NCI-H187 (cell line): ENCODE results near the gene PDE8B.

Source experiments
- DNase-seq, 2 experiments: peaks; one replicate each; lab custom pipeline; 2025; lab: John Stamatoyannopoulos, UW

Gene PDE8B

DNA sequence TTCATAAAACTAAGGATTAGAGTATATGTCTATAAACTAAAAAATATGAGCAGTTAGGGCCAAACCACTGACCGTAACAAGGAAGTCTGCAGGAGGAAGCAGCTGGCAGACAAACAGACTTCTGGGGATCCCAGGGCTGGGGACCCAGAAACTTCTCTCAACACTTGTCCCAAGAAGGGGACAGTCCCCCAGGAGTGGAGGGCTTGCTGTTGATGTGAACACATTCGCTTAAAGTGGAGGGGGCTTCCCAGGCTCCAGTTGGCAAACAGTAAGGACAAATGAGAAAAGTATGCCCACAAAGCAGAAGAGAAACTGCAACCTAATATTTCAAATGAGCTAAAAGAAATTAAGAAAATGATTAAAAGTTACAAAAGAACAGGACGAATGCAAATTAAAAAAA lies 83.7 kb downstream of the PDE8B start:
- DNase-seq: no peak

DNA sequence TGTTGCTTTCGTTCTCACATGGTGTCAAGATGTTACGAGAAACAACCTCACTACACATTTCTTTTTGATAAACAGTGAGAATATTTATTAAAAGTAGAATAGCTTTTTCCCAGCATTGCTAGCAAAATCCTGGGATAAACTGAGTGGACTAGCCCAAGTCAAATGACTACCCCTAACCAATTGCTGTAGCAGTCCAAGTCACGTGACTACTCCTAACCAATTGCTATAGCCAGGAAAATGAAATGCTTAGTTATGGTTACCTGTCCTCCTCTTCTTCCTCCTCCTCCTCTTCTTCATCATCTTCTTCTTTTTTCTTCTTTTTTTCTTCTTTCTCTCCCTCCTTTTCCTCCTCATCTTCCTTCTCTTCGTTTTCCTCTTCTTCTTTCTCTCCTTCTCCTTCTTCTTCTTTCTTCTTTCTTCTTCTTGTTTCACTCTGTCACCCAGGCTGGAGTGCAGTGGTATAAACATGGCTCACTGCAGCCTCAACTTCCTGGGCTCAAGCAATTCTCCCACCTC lies 85.4 kb downstream of the PDE8B start:
- no peak for DNase-seq

DNA sequence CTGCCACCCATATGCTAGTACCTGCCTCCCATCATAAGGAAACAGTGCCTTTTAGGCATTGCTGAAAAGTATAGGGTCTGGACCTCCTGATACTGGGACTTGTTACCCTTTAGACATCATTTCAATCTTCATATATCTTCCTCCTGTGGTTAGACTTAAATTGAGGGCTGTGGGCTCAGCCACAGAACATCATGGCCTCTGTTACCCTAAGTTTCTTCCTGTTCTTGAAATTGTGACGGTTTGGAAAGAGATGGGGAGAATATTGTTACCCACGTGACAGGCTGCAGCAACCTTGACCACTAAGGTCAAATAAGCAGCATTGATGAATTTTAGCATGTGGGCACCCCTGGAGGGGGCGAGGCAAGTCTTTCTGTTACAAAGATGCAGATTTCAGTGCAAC lies 87.7 kb downstream of the PDE8B start:
- no peak for DNase-seq

DNA sequence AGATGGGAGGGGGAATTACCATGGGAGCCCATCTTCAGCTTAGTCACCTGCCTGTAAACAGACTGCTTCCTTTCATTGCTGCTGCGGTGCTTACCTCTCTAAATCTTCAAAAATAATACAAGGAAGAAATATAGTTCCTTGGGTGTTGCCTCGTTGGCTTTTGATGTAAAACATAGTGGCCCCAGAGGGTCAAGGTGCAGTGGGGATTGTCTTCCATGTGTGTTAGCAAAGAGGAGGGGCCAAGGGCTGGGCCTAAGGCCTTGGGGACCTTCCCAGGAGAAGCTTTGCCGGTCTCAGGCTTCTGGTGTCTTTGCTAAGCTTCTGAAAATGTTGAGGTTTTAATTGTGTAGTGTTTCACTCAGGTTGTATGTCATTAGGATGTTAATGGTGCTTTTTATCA lies 90.0 kb downstream of the PDE8B start:
- DNase-seq: no peak

DNA sequence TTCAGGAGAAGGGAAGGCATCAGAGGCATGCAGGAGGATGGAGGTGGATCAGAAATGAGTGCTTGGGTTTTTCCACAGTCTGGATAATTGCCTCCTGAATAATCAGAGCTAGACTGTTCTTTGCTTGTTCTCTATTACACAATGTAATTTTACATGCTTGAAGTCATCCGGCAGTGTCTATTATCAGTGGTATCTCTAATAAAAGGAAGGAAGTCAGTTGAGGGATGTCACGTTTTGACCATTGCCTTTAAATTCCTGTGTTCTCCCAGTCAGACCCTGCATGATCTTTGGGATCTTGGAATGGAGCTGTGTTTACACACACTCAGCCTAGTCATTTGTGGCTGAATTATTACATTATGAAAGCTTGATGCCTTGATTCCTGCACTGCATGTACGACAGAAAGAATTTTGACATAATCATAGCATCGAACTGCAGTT lies 91.0 kb downstream of the PDE8B start:
- DNase-seq: no peak

DNA sequence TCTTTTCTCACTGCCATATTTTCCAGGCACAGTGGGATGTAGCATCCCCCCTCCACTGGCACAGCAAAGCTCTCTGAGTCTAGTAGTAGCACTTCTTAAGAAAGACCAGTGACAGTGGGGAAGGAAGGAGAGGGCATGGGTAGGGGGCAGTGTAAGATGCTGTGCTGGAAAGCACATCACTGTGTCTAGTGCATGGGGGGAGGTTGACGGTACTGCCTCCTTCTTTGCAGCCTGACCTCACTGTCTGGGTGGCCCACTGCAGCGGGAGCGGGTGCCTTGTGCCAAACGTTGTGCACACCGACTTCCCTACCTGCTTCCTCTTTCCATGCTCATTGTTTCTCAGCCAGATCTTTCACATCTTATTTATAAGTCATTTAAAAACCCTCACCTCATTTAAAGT lies 91.8 kb downstream of the PDE8B start:
- DNase-seq: no peak

DNA sequence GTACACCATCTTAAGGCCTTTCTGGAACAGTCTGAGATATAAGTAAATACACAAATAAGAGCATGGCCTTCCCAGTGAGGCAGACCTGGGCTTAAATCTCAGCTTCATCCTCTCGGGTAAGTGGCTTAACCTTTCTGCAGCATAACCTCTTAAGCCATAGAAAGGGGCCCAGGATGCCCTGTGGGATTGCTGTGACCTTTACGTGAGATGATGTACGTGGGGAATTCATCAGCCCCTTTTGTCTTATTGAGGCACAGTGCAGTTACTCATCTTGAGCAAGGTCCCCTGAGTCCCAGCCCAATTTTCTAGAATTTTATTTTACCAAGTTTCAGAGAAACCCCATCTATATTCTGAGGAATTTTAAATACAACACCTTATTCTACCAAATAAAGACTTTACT lies 92.2 kb downstream of the PDE8B start:
- DNase-seq: no peak

DNA sequence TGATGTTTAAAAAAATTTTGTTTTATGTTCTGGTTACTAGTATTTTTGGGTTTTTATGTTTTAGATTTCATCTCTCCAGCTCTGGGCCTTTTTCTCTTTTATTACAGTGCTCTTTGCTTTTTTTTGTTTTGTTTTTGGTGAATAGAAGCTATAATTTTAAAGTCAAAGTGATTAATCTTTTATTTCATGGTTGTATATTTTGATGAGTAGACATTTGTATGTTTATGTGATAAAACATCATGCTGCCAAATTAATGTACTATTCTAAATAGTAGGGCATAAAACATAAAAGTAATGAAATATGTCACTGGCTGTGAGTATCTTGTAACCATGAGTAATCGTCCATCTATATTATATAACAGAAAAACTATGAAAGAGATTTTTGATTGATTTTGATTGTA lies 93.9 kb downstream of the PDE8B start:
- no peak for DNase-seq

DNA sequence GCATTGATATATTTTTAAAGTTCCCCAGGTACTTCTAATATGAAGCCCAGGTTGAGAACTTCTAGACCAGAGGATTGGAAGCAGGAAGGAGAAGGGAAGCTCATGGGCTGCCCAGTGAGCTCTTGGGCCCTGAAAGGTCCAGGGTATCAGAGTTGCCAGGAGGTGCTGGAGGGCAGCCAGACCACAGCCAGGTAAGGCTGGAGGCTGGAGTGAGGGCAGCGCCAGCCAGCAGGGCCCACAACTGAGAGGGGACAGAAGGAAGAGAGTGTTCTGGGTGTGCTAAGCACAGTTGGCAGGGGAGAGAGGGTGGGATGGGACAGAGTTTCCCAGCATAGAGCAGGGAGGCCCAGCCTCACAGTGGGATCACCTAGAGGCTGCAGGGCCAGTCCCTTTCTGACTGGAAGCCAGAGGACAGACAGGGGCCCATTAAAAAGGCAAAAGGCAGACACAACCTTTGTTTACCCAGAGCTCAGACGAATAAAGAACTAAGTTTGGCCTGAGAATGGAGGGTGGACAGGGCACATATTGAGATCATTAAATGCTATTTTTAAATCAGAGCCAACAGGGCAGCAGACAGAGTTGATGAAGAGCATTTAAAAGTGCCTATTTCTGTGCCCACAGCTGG lies 94.9 kb downstream of the PDE8B start:
- no peak for DNase-seq

DNA sequence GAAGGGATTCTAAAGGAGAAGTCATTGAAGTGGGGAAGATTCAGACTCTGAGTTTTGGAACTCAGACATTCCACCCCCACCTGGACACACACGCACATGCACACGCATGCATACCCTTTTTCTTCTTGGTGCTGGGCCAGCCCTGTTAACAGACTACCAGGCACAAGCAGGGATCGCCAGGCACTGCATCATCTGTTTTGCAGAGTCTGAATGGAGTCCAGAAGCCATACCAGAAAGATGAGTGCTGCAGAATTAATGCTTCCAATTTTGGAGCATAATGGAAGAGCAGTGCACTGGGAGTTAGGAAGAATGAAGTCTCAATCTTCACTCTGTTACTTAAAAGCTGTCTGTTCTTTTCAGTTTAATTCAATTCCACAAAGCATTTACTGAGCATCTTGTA lies 95.5 kb downstream of the PDE8B start:
- no peak for DNase-seq

DNA sequence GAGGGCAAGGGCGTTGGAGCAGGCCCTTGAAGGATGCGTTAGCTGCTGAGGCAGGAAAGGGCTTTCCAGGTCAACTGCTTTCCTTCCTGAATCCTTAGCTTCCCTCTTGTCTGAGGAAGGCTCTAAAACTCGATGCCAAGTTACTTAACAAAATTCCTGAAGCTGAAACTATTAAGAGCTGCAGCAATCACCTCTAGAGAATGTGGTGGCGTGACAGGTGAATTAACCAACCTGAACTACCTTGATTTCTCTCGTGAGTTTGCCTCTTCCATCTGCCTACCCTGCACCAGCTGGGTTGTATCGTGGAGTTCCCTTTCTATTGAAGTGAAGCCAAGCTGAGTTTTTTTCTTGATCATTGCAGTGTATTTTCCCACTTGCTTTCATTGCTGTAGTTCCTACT lies 96.1 kb downstream of the PDE8B start:
- DNase-seq: no peak

DNA sequence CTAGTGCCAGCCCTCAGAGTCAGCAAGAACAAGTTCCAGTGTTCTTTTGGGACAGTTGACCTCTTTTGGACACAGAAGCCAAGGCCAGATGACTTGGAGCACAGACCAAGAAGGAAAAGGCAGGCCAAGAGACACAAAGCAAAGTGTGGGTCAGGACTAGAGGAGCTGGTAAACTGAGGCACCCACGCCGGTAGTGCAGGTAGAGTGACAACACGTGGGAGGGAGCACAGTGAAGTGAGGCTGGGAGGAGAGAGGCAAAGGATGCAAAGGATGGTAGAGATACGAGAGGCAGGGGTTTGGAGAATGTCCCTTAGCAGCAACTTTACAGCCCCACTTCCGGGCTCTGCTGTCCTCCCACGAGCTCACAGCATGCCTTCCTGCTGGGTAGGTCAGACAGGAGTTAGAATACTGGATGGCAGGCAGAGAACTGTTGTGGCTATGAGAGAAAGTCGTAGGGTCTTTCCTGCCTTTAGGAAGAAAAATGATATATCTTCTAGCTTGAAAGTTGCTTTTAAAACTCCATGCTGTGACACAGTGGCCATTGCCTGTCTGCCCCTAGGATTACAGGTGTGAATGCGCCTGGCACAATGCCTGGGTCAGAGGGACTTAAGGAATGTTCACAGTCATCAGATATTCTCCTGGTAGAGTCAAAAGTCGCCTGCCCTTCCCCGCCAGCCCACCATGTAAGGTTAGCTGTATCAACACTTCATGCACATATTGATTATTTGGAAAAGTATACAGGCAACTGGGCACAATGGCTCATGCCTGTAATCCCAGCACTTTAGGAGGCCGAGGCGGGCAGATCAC lies 97.9 kb downstream of the PDE8B start:
- no peak for DNase-seq

DNA sequence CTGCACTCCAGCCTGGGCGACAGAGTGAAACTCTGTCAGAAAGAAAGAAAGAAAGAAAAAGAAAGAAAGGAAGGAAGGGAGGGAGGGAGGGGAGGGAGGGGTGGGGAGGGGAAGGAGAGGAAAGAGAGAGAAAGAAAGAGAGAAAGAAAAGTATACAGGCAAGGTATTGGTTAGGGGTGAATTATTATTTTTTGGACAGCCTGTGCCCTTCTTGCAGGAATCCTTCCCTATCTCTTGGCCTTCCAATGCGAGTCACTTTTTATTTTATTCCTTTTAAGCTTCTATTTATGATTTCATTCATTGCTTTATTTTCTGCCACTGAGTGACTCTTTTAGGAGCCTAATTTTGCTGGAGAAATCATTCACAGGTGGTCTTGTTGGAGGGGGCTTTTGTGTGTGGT lies 98.7 kb downstream of the PDE8B start:
- DNase-seq: no peak

DNA sequence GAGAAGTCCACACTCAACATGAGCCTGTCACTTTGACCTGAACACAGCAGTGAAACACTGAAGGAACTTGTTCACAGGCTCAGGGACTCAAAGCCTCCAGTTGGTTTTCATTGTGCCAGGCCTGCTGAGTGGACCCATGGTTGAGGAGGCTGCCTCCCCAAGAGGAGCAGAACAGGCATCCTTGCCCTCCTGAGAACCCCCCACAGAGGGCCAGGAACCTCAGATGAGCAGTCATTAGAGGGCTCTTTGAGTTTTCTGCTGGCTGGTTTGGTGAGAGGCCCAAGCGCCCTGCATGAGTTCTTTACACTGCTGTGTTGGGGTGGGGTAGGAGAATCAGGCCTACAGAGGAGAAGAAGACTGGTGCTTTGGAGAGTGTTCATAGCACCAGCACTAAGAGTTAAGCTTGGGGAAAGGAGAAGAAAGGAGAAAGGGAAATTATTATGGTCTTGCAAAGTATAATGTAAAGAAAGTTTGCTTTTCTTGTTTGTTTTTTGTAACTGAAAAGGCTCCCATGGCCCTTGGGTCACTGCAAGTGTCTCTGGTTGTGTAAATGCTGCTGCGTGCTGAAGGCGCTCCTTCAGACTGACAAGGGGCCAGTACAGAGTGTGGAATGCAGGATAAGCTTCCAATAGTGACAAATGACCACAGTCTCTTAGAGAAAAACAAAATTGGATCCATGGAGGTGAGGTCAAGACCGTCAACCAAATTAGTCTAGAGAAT lies 100.2 kb downstream of the PDE8B start:
- no peak for DNase-seq

DNA sequence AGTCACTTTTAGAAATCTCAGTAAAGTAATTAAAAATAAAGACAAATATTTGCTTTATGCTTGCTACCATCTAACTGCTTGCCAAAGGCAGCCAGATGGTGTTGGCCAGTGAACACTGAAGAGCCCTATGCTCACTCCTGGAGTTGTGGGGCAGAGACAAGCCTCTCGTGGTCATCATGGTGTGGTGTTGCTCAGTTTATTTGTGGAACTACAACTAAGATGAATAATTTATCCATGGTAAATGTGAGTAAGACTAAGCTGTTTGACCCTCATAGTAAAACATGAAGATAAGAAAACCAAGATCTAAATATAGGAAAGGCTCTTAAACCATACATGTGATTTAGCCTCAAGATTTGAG lies 100.7 kb downstream of the PDE8B start:
- no peak for DNase-seq

DNA sequence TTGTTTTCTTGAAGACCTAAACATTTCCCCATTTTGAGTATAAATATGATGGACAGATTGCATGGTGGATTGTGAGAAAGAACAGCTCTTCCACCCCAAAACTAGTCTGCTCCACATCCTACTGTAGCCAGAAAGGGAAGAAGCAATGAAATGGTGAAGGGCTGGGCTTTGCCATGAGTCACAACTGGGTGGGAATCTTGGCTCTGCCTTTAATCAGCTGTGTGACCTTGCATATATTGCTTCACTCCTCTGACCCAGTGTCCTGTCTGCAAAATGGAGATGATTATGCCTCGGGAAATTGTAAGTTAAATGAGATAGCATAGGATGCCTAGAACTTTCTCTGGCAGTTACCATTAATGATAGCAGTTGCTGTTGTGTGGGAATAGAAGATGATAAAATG lies 101.9 kb downstream of the PDE8B start:
- DNase-seq: no peak

DNA sequence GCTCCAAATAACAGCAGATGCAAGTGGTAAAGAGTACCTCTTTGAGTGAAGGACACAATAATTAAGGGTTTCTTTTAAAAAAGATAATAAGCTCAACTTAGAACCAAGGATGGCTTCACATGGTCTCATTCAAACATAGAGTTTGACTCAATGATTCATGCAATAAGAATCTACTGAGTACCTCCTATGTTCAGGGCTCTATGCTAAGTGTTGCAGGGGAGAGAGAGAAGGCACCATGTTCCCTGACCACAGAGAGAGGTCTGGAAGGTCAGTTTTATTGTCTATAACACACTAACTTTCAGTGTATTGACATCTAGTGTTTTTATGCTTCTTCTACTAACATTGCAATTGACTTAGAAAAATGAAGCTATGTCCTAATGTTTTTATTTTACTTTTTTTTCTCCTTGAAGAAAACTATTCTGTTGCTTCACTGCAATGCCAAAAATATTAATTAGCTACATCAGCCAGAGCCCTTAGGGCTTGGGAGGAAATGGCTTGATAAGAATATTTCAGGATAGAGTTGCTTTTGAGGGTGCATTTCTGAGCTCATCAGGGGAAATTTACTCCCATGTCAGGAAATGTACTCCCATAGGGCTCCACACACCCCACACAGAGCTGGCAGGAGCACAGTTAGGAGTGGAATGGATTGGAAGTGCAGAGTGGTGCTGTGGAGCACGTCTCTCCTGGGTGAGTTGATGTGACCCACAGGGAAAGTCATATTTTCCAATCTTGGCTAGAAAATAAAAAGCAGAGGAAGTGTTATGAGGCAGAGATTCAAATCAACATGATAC lies 106.6 kb downstream of the PDE8B start:
- no peak for DNase-seq

DNA sequence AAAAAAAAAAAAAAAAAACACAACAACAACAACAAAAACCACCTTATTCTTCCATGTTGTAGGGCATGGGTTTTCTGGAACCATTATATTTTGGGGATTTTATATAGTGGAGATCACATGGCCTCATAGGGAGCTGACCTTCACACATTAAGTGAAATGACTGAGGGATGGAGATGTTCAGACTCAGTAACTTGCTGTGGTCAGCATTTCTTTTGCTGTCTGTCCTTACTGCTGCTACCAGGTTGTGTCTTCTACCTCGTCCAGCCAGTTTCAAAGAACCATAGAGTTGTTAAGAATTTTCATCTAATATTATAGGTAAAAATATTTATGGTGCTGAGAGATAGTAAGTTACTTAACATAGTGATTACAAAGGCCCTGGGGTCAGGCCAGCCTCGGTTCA lies 107.6 kb downstream of the PDE8B start:
- DNase-seq: no peak

DNA sequence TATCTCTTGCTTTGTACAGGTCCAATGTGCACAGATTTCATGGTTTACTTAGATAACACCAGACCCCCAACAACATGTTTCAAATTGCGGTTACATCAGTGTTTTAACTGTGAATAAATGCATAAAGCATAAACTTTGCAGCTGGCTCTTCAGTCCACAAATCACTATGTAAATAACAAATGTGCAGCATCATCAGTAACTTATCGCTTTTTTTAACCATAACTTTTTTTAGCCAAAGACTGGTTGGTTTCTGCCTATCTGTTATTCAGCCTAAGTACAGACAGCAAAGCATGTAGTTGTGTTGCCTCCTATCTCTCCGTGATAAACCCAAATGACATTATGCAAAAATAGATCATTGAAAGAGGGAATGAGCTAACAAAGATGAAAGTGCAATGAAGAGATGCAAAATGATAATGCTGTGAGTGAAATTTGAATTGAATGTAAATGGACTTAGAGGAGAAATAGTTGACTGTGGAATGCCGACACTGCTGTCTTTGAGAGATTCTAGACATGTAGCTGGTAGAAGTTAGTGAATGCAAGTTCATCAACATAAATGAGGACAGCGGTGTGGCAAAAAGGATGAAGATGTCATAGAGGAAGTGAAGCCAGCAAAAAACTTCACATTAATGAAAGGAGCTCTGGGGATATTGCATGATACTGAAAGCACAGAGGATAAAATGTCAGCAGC lies 108.8 kb downstream of the PDE8B start:
- no peak for DNase-seq

DNA sequence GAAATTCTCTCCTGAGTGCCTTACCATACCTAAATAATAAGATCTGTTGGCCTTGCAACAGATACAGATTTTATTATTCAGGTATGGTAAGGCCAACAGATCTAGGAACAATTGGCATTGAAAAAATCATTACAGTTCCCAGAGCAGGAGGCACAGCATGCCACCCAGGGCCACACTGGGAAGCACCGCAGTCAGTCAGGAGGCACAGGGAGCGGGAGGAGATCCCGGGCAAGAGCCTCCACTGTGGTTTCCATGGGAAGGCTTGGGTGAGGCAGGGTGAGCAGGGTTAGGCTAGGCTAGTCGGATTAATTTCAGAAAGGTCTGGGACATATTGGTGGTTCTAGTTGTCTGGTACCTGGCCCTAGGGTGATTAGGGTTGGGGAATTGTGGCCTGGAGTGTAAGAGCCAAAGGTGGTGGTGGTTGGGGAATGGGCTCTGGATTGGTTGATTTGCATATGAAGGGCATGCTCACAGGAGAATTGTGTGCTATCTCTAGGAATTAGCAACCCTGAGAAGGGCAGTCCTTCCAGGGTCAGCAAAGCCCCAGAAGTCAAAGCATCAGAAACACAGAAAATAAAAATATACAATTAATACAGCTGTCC lies 111.4 kb downstream of the PDE8B start:
- DNase-seq: no peak

DNA sequence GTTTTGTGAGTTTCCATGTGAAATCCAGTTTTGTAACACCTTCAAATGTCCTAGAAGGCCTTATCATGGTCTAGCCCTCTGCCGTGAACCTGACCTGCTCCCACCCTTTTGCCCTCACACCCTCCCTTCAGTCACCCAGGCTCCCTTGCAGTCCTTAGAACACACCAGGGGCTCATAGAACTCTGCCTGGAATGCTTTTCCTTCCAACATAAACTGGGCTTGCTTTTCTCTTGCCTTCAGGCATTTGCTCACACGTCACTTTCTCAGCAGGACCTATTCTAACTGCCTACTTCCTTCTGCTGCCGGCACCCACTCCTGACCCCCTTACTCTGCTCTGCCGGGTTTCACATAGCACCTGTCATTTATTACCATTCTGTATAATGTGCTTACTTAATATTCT lies 111.9 kb downstream of the PDE8B start:
- DNase-seq: no peak
